Naive thymus-derived CD4-positive, alpha-beta T cell (primary cell): Measurements from ENCODE around the gene KIF14. TPM values are rescaled to one million over a fixed set of nuclear protein-coding genes. Genes with fewer than 3 reads are reported as not detected.

ENCODE experiments used
- ATAC-seq: fragments of 150-1000 bp; cut with Tn5 transposase; 2 replicates; pipeline ENCODE4 v1.10.0; 2021; ENCODE audit warnings: mild to moderate bottlenecking, moderate library complexity
- CTCF ChIA-PET: fragments of 350-600 bp; sonication (Branson Sonifier 250); formaldehyde crosslinking; loops from one replicate; lab custom pipeline; 2021; ENCODE audit warnings: antibody characterized with exemption; lab: Charles Lee
- POLR2A ChIA-PET: fragments of 350-600 bp; sonication (Branson Sonifier 250); formaldehyde crosslinking; loops from one replicate; lab custom pipeline; 2021; ENCODE audit warnings: antibody characterized with exemption, inconsistent platforms; lab: Charles Lee
- DNase-seq, 9 donors: peaks; one replicate each; pipeline versions ENCODE4 v3.0.0 to v3.0.0-alpha.2; 2020 to 2022; ENCODE audit warnings: mixed read lengths in 1 of 9
- H3K27ac ChIP-seq: one replicate; pipeline ENCODE4 v1.7.0; 2013; ENCODE audit warnings: mild to moderate bottlenecking, low read depth, low read length, moderate library complexity
- H3K27me3 ChIP-seq, 2 donors: one replicate each; pipeline ENCODE4 v1.7.0; 2013; ENCODE audit warnings: low read length in 2 of 2, mild to moderate bottlenecking in 2 of 2, moderate library complexity in 2 of 2; ENCODE audit not compliant: control insufficient read depth in 2 of 2, insufficient read depth in 2 of 2
- H3K36me3 ChIP-seq, 3 experiments: 1 replicate in 2 of 3; 2 replicates in 1 of 3; pipeline ENCODE4 v1.7.0; 2013; ENCODE audit warnings: low read length in 3 of 3, mild to moderate bottlenecking in 3 of 3, moderate library complexity in 1 of 3; ENCODE audit not compliant: insufficient read depth in 3 of 3, control insufficient read depth in 2 of 3
- H3K4me1 ChIP-seq, 2 donors: one replicate each; pipeline ENCODE4 v1.7.0; 2013; ENCODE audit warnings: low read length in 2 of 2, mild to moderate bottlenecking in 2 of 2, moderate library complexity in 1 of 2; ENCODE audit not compliant: control insufficient read depth in 2 of 2, insufficient read depth in 2 of 2
- H3K4me3 ChIP-seq: 2 replicates; pipeline ENCODE4 v1.7.0; 2013; ENCODE audit warnings: mild to moderate bottlenecking, low read length
- H3K9me3 ChIP-seq, 3 experiments: 1 replicate in 2 of 3; 2 replicates in 1 of 3; pipeline ENCODE4 v1.7.0; 2013; ENCODE audit warnings: low read length in 3 of 3; ENCODE audit not compliant: control insufficient read depth in 2 of 3
- H3K27ac Mint-ChIP-seq, 9 donors: one replicate each; pipeline ENCODE4 v1.8.0; 2020 to 2022; ENCODE audit warnings: mixed read lengths in 9 of 9, mild to moderate bottlenecking in 8 of 9, moderate library complexity in 5 of 9, inconsistent platforms in 2 of 9
- H3K27me3 Mint-ChIP-seq, 5 donors: one replicate each; pipeline ENCODE4 v1.8.0; 2021 to 2022; ENCODE audit warnings: mixed read lengths in 5 of 5, mild to moderate bottlenecking in 1 of 5
- H3K36me3 Mint-ChIP-seq, 5 donors: one replicate each; pipeline ENCODE4 v1.8.0; 2020 to 2022; ENCODE audit warnings: mixed read lengths in 5 of 5, mild to moderate bottlenecking in 3 of 5, inconsistent platforms in 1 of 5
- H3K4me1 Mint-ChIP-seq, 7 donors: one replicate each; pipeline ENCODE4 v1.8.0; 2020 to 2022; ENCODE audit warnings: mixed read lengths in 7 of 7, mild to moderate bottlenecking in 3 of 7, inconsistent platforms in 1 of 7
- H3K4me3 Mint-ChIP-seq, 10 donors: one replicate each; pipeline ENCODE4 v1.8.0; 2020 to 2022; ENCODE audit warnings: mild to moderate bottlenecking in 10 of 10, mixed read lengths in 10 of 10, moderate library complexity in 6 of 10, inconsistent platforms in 2 of 10
- H3K9me3 Mint-ChIP-seq, 11 donors: one replicate each; pipeline ENCODE4 v1.8.0; 2020 to 2022; ENCODE audit warnings: mixed read lengths in 11 of 11, mild to moderate bottlenecking in 4 of 11, inconsistent platforms in 1 of 11, moderate library complexity in 1 of 11
- intact Hi-C, 2 donors: fragments of 100-400 bp; cut with micrococcal nuclease; formaldehyde crosslinking; loops; one replicate each; pipeline ENCODE4 v1.15.1; 2023
- polyA plus RNA-seq, 2 donors: library from polyadenylated mRNA; unstranded; fragments of 300-500 nt; fragmentation: Illumina TruSeq; gene quantifications; one replicate each; pipeline ENCODE4 v1.2.3, GENCODE V29; 2021
- total RNA-seq, 6 experiments: library from RNA in 5 of 6; stranded (reverse) in 5 of 6; gene quantifications; 1 replicate in 5 of 6; 2 replicates in 1 of 6; pipeline ENCODE4 v1.2.3 and lab custom pipeline; 2021 to 2026

The KIF14 gene
- total and polyA plus RNA-seq, 7 experiments from 2014 or later: 0.16 to 16.2 (median 0.42) TPM; not detected in 4

GRCh38 chr1:200512191-200512590 is 108.4 kb downstream of the KIF14 start:
- H3K9me3 ChIP-seq: no peaks in the 10 kb centered on the region
- no peaks in the 10 kb centered on the region for H3K36me3 ChIP-seq
- no peaks in the 10 kb centered on the region for H3K36me3 Mint-ChIP-seq
- H3K9me3 Mint-ChIP-seq: no peaks in the 10 kb centered on the region
- intact Hi-C loops: no loop called here
- POLR2A ChIA-PET: interaction anchor here (0.5 kb wide), 1 partner anchor 17 kb away, joined by 3 read pairs; no protein-coding TSS in a partner anchor
- no peak overlapping the region for H3K4me3 ChIP-seq
- no peak overlapping the region for H3K4me3 Mint-ChIP-seq
- DNase-seq: no peak
- peak; percentile 51 for ATAC-seq
- H3K4me1 ChIP-seq: no peaks in the 10 kb centered on the region
- peak overlapping the region in 1 of 9 donors; percentile 6 for H3K27ac Mint-ChIP-seq
- H3K4me1 Mint-ChIP-seq: peaks cover 0 to 4% (median 0%) of the 10 kb centered on the region in 7 donors
- peaks cover 0 to 21% (median 0%) of the 10 kb centered on the region in 5 donors for H3K27me3 Mint-ChIP-seq
- no peaks in the 10 kb centered on the region for H3K27me3 ChIP-seq
- no peak overlapping the region for H3K27ac ChIP-seq
- CTCF ChIA-PET: interaction anchor here (0.6 to 1.1 kb wide), 7 partner anchors 11 to 544 kb away, joined by 3 to 5 read pairs (median 3); no protein-coding TSS in a partner anchor

- Mint-ChIP-seq H3K36me3 (no peaks in the 10 kb centered on the region), H3K27me3 (peaks cover 0 to 28% (median under 1%) of the 10 kb centered on the region in 5 donors), H3K4me3 (no peak overlapping the region), H3K4me1 (peaks cover 0 to 4% (median 0%) of the 10 kb centered on the region in 7 donors), H3K27ac (no peak overlapping the region), H3K9me3 (no peaks in the 10 kb centered on the region)
- no peak overlapping the region for H3K27ac ChIP-seq
- no peaks in the 10 kb centered on the region for H3K4me1 ChIP-seq
- DNase-seq (peak; percentile 15 to 71 (median 61)), ATAC-seq (peak; percentile 86)
- intact Hi-C loops: loop anchor here (1.0 kb wide), 3 partner anchors 231 to 826 kb away; no protein-coding TSS in a partner anchor
- no peaks in the 10 kb centered on the region for H3K9me3 ChIP-seq
- CTCF ChIA-PET: interaction anchor here (0.8 to 2.8 kb wide), 7 partner anchors 9 to 369 kb away, joined by 3 to 12 read pairs (median 3); no protein-coding TSS in a partner anchor
- H3K36me3 ChIP-seq: no peaks in the 10 kb centered on the region
- H3K27me3 ChIP-seq: no peaks in the 10 kb centered on the region
- POLR2A ChIA-PET: no interaction called here
- H3K4me3 ChIP-seq: no peak overlapping the region
These were observed 110.3 kb downstream of the KIF14 start for GRCh38 chr1:200510228-200510623.

GRCh38 chr1:200506471-200506870 is 114.1 kb downstream of the KIF14 start:
- no peak overlapping the region for H3K27ac Mint-ChIP-seq
- H3K27me3 Mint-ChIP-seq: peaks cover 0 to 26% (median 6%) of the 10 kb centered on the region in 5 donors
- intact Hi-C loops: no loop called here
- no peak overlapping the region for H3K27ac ChIP-seq
- no peak overlapping the region for H3K4me3 Mint-ChIP-seq
- H3K9me3 Mint-ChIP-seq: no peaks in the 10 kb centered on the region
- no peaks in the 10 kb centered on the region for H3K9me3 ChIP-seq
- H3K27me3 ChIP-seq: no peaks in the 10 kb centered on the region
- no peaks in the 10 kb centered on the region for H3K36me3 Mint-ChIP-seq
- no peak for ATAC-seq
- H3K4me1 Mint-ChIP-seq: peaks cover 0 to 4% (median 0%) of the 10 kb centered on the region in 7 donors
- DNase-seq: no peak
- no peaks in the 10 kb centered on the region for H3K36me3 ChIP-seq
- no peaks in the 10 kb centered on the region for H3K4me1 ChIP-seq
- no peak overlapping the region for H3K4me3 ChIP-seq
- POLR2A ChIA-PET: interaction anchor here (0.7 kb wide), 1 partner anchor 153 kb away, joined by 3 read pairs; no protein-coding TSS in a partner anchor
- CTCF ChIA-PET: no interaction called here

- Histone ChIP-seq H3K4me1 (no peaks in the 10 kb centered on the region), H3K36me3 (no peaks in the 10 kb centered on the region), H3K27me3 (no peaks in the 10 kb centered on the region), H3K27ac (no peak overlapping the region), H3K9me3 (no peaks in the 10 kb centered on the region), H3K4me3 (no peak overlapping the region)
- Mint-ChIP-seq H3K4me1 (peaks cover 0 to 3% (median 0%) of the 10 kb centered on the region in 7 donors), H3K9me3 (no peaks in the 10 kb centered on the region), H3K27me3 (peaks cover 0 to 24% (median 6%) of the 10 kb centered on the region in 5 donors), H3K4me3 (no peak overlapping the region), H3K27ac (peak overlapping the region in 1 of 9 donors; percentile 55), H3K36me3 (no peaks in the 10 kb centered on the region)
- ChIA-PET POLR2A (no interaction called here), CTCF (no interaction called here)
- intact Hi-C loops: no loop called here
- no peak for DNase-seq
- no peak for ATAC-seq
These were observed 115.3 kb downstream of the KIF14 start for GRCh38 chr1:200505257-200505656.

Other genes starting within 250 kb of the KIF14 start
- 10 to 100 TPM; 16.3 to 27.6 (median 25.8) TPM for gene ZNF281, start 210.7 kb downstream of the KIF14 start, total RNA-seq
- 10 to 100 TPM; 28.1 to 35.3 TPM for gene ZNF281, start 210.7 kb downstream of the KIF14 start, polyA plus RNA-seq
- 10 to 100 TPM; 20.6 to 41.3 (median 31.1) TPM for gene DDX59, start 49.2 kb upstream of the KIF14 start, total RNA-seq
- gene DDX59, start 49.2 kb upstream of the KIF14 start, polyA plus RNA-seq: 10 to 100 TPM; 15.0 to 19.4 TPM
- gene CAMSAP2, start 118.1 kb upstream of the KIF14 start, total RNA-seq: 10 to 100 TPM in 2 of 5 experiments, 1 to 10 TPM in 2, under 1 TPM in 1; 0.36 to 11.4 (median 5.5) TPM
- gene CAMSAP2, start 118.1 kb upstream of the KIF14 start, polyA plus RNA-seq: 1 to 10 TPM; 2.1 to 3.4 TPM